GM19238 (cell line): ENCODE measurements around the gene SAMD8.
"Not testable (repeated sequence)": the region's sequence is repeated elsewhere in the genome, so short reads cannot be mapped to it uniquely, and the experiment has no call there.

Experiments
- DNase-seq: peaks from one replicate; pipeline ENCODE4 v3.0.0; 2011; ENCODE audit warnings: low spot score; ENCODE audit not compliant: insufficient read length

Gene SAMD8

DNA sequence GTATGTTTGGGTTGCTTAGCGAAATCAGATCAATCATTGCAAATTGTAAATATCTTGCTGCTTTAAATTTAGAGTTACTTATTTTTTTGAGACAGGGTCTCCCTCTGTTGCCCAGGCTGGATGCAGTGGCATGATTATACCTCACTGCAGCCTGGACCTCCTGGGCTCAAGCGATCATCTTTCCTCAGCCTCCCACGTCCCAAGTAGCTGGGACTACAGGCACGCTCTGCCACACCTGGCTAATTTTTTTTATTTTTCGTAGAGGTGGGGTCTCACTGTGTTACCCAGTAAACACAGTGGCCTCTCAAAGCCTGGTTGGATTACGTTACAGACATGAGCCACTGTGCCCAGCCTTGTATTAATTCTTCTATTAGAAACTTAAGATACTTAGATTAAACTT lies 100.9 kb downstream of the SAMD8 start:
- DNase-seq, result no peak

DNA sequence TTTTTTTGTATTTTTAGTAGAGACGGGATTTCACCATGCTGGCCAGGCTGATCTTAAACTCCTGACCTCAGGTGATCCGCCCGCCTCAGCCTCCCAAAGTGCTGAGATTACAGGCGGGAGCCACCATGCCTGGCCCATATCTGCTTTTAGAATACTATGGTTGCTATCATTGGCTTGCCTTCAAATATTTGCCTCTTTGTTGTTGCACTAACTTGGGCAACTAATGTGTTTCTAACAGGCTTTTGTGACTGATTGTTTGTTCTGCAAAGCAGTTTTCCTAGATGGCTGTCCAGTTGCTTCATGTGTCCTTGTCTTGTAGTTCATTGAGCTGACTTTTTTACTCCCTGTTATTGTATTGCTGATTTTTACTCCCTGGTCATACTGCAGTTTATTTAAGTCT lies 108.8 kb downstream of the SAMD8 start:
- DNase-seq, result no peak

GRCh38 chr10:75221492-75221891 lies 110.0 kb downstream of the SAMD8 start:
- DNase-seq, result not testable (repeated sequence)

DNA sequence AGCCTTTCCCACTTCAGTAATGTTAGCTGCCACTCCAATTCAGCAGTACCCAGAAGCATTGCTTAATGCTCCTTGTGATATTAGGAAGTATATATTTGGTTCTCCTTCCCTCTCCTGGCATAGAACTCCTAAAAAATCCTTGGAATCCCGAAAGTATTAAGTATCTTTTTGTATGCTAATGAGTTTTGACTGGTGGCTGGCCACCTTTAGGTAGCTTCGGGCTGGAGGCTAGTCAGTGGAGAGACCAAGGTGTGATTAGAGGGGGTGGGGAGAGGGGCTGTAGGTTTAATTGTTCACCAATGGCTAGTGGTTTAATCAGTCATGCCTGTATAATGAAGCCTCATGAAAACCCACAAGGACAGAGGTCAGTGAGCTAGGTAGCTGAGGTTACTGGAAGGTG lies 112.1 kb downstream of the SAMD8 start:
- DNase-seq, result no peak

- DNase-seq, result no peak
Observed at GRCh38 chr10:75226095-75226494, 114.6 kb downstream of the SAMD8 start.

DNA sequence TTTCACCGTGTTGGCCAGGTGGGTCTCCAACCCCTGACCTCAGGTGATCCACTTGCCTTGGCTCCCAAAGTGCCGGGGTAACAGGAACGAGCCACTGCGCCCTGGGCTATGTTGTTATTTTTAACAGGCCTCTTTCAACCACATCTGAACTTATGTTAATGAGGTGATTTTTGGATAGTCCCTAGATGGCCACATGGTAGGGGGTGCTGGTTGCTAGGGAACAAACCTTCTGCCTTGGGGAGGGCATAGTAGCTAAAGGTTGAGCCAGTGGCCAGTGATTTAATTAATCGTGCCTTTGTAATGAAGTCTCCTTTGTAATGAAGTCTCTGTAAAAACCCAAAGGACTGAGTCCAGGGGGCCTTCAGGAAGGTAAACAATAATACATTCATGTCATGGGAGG lies 115.2 kb downstream of the SAMD8 start:
- DNase-seq, result no peak

- no peak for DNase-seq
Observed at GRCh38 chr10:75228278-75228677, 116.8 kb downstream of the SAMD8 start.

DNA sequence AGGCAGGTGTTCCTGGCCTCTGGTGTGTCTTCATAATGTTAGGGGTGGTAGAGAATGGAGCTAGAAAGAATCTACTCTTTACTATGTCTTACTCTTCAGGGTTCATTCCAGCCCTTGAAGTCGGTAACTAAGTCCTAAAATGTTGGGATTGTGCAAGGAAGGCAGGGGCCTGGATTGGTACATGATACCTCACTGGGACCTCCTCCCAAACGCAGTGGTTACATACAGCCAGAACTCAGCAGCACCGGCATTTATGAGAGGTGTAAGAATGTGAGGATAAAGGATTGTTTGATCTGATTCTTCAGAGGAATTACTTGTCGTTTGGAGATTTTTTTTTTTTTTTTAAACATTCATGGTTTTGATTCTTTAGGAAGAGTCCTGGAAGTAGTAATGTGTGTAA lies 117.4 kb downstream of the SAMD8 start:
- no peak for DNase-seq

DNA sequence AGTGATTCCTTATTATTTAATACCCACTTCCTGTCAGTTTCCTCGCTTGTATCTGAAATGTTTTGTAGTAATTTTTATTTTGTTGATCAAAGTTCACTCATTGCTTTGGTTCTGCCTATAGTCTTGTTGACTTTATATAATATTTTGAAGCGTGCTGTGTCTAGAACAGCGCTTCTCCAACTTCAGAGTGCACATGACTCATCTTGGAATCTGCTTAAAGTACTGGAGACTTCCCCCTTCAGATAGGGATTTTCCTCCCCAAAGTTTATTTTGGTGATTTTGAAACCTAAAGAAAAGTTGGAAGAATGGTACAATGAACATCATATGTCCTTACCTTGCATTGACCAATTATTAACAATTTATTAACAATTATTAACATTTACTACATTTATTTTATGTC lies 118.5 kb downstream of the SAMD8 start:
- no peak for DNase-seq

DNA sequence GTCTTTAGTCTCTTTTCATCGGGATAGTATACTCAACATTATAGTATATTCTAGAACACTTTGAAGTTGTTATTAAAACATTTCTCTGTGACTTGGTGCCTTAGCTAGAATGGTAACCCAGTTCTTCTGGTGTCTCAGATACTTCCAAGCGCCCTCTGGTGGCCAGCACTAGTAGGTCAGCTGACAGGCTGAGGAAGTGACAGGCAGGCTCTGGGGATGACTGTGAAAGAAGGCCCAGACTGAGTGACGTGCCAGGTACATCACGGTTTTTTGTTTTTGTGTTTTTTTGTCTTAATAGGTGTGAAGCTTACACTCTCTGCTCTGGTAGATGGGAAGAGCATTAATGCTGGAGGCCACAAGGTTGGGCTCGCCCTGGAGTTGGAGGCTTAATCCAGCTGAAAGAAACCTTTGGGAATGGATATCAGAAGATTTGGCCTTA lies 119.2 kb downstream of the SAMD8 start:
- peak; percentile 78 for DNase-seq
